ENCODE measurements around the gene TMEM144.

DNA sequence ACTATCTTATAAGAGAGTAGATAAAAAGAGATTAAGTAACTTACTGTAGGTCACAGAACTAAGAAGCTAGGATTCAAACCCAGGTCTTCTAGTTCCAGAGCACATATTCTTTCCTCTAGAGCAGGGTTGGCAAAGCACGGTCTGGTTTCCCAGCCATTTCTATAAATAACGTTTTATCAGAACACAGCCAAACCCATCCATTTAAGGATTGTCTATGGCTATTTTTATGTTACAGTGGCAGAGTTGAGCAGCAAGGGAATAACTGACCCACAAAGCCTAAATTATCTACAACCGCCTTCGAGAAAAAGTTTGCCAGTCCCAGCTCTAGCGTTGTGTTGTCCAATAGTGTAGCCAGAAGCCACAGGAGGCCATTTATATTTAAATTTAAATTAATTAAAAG is 7.5 kb downstream of the TMEM144 start:
- TF ChIP-seq EZH2 (IDR thresholded peaks at IDR 0.05; ENCODE audit: insufficient read depth, poor library complexity, severe bottlenecking) (no peak), EZH2phosphoT487 (IDR thresholded peaks at IDR 0.05; ENCODE audit: insufficient read depth, low read depth) (no peak)

Measured in GM23248 (cell line).